Measurements from ENCODE around the gene EGFL8.
"Not testable (repeated sequence)": the region's sequence is repeated elsewhere in the genome, so short reads cannot be mapped to it uniquely, and the experiment has no call there.

GRCh38 chr6:32211432-32211831, 47.0 kb downstream of the EGFL8 start:
- not testable (repeated sequence) for TF ChIP-seq CTCF, POLR2A, EP300 (IDR thresholded peaks at IDR 0.05)

Data from tibial nerve (tissue), 4 donors.